Stimulated activated CD4-positive, alpha-beta T cell treated with anti-CD3 and anti-CD28 coated beads, Interleukin-2, amount 100 ng/mL, for 24 hours (primary cell): ENCODE measurements around the gene LRRC27.

Experiments
- DNase-seq, 2 donors: peaks; one replicate each; pipeline ENCODE4 v3.0.0-alpha.2; 2020

Gene LRRC27

GRCh38 chr10:132392811-132393694 lies 61.1 kb downstream of the LRRC27 start:
- DNase-seq, result no peak

DNA sequence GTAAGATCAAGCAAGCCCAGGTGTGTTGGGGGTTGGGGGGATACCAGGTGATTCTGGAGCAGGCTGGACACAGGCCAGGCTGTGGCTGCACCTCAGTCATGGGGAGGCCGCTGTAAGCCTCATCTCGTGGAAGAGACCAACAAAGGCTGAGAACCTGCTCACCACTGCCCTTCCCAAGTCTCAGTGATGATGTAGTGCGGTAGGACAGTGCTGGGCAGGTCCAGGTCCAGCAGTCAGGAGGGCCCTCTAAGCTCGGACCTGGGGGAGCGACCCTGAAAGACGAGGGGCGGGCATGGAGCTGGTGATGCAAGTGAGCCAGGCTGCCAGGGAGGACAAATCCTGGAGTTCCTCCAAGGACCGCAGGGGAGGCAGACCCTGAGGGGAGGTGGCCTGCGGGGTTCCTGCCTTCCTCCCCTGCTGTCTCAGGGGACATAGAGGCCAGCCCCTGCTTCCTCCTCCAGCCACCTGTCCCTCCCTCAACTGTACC lies 61.7 kb downstream of the LRRC27 start:
- no peak for DNase-seq

DNA sequence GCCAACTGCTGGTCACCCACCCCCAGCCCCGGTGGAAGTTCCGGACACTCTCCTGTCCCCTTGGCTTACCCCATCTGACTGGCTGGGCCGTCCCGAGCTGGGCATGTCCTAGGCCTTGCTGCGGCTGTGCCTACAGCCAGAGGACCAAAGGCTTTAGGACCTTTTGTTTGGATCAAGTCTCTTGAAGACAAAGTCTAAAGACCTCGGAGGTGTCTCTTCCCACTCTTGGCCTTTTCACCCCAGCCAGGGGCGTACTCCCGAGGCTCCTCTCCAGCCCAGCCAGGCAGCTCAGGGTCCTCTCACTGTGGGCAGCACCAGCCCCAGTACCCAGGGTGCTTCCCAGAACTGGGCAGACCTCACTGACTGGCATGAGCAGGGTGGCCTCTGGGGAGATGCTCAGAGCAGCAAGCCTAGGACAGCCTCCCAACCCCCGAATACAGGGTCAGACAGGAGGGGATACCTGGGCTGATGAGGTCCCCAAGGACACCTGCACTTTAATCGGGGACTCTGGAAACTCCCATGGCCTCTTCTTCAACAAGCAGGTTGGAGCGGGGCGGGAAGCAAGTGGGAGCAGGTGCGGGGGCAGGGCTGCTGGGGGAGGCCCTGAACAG lies 62.3 kb downstream of the LRRC27 start:
- DNase-seq, result no peak

DNA sequence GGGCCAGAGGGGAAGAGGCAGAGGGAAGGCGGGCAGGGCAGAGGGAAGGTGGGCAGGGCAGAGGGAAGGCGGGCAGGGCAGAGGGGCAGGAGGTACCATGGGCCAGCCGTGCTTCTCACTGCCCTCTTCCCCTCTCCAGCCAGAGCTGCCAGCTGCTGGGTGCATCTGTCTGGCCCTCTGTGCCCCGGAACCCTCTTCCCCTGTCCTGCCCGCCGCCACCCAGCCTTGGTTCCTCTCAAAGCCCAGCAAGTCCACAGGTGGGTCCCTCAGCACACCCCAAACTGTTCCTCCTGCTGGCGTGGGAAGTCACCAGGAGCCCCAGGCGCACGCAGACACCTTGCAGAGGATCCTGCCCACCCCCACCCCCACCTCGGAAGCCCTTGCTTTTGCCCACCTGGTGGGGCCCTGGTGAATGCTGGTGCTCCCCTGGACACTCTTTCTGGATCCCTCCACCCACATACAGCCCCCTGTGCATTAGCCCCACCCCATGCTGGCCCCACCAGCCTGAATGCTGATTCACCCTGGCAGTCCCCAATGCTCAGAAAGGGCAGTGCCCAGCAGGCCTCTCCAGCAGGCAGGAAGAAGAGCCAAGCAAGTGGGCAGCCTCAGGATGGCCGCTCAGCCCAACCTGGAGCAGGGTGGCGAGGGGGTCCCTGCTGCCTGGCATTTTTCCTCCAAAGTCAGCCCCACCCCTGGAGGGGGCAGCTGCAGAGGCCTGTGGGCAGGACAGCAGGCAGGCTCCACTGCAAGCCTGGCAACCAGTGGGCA lies 63.1 kb downstream of the LRRC27 start:
- no peak for DNase-seq

DNA sequence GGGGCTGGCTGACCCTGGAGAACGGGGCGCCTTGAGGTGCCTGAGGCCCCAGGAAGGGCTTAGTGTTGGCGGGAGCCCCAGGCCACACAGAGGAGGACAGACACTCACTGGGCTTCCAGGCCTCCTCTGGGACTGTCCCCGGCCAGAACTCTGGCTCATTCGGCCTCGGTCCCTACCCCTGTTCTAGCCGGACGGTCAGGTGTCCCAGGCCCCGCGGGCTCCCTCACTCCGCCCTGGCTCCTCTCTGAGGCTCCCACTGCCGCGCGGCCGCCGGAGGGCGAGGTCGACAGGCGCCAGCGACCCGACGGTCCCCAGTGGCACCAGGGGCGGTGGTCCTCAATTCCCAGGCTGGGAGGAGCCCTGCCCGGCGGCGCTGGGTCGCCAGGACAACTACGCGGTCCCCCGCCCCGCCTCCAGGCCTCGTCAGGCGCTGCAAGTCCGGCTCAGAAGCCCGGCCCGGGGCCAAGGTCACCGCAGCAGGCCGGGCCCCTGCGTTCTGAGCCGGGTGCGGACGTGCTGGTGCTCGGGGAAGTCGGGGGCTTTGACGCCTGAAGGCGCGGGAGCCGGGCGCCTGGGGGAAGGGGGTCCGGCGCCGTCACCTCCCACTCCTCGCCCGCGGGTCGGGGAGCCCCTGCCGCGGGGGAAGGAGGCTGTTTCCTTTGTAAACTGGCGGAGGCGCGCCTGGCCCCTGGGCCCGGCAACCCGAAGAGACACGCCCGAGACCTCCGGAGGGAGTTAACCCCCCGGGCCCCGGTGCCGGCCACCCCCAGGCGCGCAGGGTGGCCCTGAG lies 63.9 kb downstream of the LRRC27 start:
- DNase-seq, result no peak

GRCh38 chr10:132396494-132397035 lies 64.6 kb downstream of the LRRC27 start:
- DNase-seq, result peak; percentile 53 to 65

GRCh38 chr10:132397036-132397541 lies 65.1 kb downstream of the LRRC27 start, which contains the start of gene PWWP2B:
Gene PWWP2B (plus strand): TSS chr10:132397200. CDS start chr10:132397227, 27 bp downstream.
- peak; percentile 54 to 64 for DNase-seq

GRCh38 chr10:132397671-132398565 lies 65.9 kb downstream of the LRRC27 start:
- DNase-seq, result peak; percentile 49 to 59

DNA sequence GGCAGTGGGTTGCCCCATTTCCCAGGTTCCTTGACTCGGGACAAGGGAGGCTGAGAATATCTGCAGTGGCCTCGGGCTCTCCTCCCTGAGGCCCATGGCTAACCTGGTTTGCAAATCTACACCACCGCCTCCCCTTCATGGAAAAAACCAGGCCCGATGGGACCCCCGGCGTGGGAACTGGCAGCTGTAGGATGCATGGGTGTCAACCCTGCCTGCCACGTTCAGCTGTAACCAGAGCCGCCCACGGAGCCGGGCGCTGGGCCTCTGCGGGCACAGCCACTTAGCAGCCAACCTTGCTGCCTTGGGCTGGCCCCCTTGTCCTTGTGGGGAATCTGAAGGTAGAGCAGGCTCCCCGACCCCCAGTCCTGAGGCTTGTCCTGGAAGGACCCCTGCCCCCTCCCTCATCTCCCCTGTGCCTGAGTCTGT lies 66.6 kb downstream of the LRRC27 start:
- DNase-seq, result no peak

DNA sequence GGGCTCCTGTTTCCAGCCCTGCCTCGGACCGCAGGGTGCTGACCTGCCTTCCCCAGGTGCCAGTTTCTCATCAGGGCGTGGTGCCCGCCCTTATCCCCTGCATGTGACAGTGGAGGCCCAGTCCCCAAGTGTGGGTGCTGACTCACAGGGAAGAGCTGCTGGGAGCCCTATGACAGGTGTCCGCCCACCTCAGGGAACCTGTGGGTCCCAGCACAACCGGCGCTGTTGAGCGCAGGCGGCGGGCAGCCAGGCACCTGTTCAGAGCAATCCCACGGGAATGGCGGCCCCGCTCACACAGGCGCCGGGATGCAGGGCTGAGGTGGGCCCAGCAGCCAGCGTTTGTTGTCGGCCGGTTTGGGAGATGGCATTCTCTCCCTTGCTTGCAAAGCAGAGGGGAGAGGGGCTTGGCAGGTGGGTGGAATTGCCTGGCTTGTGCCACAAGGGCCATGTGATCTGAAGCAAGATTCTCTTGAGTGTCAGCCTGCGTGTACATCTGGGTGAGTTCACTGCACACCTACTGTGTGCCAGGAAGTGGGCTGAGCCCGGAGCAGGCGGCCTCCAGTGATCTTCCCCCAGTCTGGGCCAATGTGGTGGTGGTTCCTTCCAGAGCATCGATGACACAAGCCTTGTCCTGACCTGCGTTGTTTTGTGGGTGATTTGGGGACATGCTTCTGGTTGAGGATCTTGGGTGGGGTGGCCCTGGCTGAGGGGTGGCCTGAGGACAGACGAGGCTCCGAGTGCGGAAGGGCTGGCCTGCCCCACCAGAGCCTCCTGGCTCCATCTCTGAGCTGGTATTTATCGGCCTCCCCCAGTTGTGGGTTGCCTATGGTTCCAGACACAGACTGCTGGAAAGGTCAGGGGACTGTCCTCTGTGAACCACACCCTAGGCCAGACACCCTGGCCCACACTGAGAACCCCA lies 67.4 kb downstream of the LRRC27 start:
- DNase-seq, result no peak

- DNase-seq, result no peak
These were observed 68.1 kb downstream of the LRRC27 start for GRCh38 chr10:132400041-132400546.

DNA sequence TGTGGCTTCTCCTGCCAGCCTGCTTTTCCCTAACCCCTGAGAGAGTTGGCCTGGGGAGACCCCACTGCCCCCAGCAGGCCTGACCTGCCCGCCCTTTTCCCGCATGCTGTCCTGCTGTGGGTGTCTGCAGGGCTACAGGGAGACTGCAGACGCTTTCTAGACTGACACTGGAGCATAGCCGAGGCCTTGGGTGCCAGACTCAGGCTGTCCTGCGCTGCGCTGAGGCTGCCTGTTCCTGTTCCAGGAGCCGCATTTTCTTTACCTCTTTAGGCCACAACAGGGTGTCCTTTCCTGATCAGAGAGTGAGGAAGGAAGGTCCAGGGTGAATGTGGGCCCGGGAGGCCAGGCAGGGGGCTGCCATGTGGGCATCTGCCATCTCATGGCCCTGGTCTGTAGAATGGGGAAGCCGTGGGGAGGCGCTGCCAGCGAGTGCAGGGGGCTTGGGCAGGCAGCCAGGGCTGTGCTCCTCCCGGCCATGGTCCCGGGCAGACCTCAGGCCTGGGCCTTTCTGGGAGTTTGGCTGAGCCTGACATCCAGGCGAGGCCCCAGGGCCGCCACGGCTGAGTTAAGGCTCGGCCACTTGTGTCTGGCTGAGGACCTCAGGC lies 68.7 kb downstream of the LRRC27 start:
- no peak for DNase-seq

GRCh38 chr10:132401401-132402118 lies 69.6 kb downstream of the LRRC27 start:
- no peak for DNase-seq

- no peak for DNase-seq
These were observed 70.8 kb downstream of the LRRC27 start for GRCh38 chr10:132402781-132403241.

- DNase-seq, result no peak
These were observed 71.6 kb downstream of the LRRC27 start for GRCh38 chr10:132403511-132404168.

GRCh38 chr10:132404169-132404880 lies 72.3 kb downstream of the LRRC27 start:
- no peak for DNase-seq

GRCh38 chr10:132404911-132405462 lies 73.0 kb downstream of the LRRC27 start:
- no peak for DNase-seq
